NCI-H82 treated with DMSO at 0.1 percent for 48 hours (cell line): Measurements from ENCODE around the gene IFNGR1.
"Not testable (repeated sequence)": the region's sequence is repeated elsewhere in the genome, so short reads cannot be mapped to it uniquely, and the experiment has no call there.

ENCODE experiments used
- DNase-seq: peaks from one replicate; lab custom pipeline; 2025; ENCODE audit not compliant: unreplicated experiment; lab: John Stamatoyannopoulos, UW

Gene IFNGR1

DNA sequence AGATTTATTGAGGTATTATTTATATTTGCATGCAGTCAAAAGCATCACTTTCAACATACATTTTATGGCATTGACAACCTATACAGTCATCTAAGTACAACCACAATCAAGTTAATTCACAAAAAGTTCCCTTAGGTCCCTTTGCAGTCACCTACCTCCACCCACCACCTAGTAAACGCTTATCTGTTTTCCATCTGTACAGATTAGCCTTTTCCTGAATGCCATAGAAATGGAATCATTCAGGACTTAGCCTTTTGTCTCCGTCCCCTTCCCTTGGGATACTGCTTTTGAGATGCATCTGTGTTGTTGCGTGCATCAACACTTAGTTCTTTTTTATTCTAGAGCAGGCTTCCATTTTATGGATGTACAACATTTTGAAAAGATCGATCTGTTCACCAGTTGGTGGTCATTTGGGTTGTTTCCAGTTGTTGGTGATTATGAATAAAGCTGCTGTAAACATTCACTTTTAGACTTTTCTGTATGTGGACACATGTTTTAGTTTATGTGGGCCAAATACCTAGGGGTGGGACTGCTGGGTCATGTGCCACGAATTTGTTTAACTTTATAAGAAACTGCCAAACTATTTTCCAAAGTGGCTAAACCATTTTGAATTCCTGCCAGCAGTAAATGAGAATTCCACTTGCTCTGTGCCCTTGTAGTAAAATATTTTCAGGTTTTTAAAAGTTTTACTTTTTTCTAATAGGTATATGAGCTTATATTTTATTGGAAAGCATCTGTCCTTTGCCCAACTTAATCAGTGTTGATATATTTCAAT, 17.6 kb upstream of the IFNGR1 start:
- DNase-seq, result no peak

DNA sequence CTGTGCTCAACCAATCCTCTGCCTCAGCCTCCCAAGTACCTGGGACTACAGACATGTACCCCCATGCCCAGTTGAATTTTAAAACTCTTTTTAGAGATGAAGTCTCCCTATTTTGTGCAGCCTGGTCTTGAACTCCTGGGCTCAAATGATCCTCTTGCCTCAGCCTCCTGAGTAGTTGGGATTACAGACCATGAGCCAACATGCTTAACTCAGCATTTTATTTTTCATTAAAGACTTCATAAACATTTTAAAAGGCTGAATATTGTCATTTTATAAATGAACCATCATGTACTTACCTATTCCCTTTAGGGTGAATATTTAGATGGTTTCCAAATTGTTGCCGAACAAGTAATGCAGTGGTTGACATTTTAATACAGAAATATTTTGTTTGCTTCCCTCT, 16.5 kb upstream of the IFNGR1 start:
- no peak for DNase-seq

DNA sequence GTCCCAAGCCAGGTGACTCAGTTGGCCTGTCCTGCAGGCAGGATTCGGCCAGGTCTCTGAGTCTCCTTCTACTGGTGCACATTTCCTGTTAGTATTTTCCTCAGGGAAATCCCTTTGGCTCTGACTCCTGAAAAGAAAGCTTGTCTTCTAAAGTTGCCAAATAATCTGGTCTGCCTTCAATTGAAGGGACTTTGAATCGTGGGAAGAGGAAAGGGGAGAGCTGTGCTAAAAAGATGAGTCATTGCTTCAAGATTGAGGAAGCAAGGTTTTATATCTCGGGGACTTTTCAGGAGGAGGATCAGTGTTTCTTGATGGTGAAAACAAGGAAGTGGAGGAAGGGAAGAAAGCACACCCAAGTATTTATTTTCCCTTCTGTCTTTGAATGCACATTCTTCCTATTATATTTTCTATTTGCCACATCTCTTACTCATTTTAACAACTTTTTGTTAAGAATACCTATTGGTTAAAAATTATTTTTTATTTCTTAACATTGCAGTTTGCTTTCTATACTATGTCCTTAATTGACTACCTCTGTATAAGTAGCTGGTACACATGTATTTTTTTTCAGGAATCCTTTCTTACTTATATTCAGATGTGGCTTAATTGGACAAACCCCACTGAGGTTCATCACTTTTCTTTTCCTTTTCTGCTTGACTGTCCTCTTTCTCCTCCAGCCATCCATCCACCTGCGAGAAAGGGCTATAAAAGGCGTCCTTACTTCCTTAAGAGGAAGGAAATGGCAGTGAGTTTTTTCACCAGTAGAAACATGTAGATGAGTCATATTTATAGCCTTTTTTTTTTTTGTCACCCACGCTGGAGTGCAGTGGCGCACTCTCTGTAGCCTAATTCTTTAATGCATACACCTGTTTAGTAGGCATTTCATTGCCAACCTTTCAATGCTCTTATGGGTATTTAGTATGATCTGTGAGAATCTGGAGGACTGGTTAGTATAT, 15.0 kb upstream of the IFNGR1 start:
- DNase-seq, result no peak

DNA sequence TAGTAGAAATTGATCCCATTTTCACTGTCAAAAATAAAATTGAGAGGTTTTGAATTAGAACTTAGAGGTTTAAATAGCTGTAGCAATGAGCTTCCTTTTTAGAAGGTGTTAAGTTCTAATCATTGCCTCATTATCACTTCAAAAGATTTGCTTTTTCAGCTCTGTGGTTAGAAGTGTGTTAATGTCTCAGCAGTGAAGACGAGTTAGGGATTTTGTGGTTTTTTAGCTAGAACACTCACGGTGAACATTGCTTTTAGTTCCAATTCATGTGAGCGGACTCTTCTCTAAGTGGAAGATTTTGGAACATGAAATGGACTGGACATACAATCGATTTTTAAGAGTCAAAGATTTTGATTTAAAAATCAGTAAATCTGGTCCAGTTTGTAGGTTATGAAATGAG, 12.7 kb upstream of the IFNGR1 start:
- no peak for DNase-seq

DNA sequence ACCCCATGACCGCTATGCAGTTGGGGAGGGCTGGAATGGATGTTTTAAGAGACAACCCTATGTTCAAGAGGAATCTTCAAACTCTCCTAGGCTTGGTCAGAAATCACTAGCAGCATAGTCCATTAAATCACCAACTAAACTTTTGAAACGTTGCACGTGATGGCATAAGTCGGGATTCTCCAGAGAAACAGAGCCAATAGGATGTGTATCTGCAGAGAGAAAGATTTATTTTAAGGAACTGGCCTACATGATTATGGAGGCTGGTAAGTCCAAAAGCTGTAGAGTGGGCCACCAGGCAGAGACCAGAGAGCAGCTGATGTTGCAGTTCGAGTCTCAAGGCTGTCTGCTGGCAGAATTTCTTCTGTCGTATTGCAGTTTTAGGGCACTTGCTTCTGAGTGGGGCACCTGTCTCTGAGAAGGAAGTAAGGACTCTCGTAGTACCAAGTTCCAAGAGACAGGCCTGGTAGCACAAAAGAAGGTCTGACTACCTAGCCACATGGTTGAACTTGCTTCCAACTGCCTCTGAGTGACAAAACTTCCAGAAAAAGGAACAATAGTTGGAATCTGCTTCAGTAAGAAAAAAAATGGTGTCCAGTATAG, 11.9 kb upstream of the IFNGR1 start:
- no peak for DNase-seq

DNA sequence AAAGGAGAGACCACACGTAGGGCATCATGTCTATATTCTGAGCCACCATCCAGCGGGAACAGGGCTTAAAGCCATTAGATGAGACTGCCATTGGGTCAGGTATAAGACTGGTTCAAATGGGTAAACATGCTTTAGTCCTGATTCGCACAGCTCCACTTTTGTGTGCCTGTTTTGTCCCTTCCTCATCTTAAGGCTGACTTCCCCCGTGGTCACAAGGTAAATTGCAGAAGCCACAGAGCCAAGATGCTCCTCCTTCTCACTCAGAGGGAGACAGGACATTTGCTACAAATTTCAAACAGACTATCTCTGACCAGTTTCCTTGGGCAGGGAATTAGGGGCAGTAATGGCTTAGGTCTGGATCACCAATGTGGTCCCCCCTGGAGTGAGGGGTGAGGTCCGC, 11.4 kb upstream of the IFNGR1 start:
- DNase-seq, result no peak

DNA sequence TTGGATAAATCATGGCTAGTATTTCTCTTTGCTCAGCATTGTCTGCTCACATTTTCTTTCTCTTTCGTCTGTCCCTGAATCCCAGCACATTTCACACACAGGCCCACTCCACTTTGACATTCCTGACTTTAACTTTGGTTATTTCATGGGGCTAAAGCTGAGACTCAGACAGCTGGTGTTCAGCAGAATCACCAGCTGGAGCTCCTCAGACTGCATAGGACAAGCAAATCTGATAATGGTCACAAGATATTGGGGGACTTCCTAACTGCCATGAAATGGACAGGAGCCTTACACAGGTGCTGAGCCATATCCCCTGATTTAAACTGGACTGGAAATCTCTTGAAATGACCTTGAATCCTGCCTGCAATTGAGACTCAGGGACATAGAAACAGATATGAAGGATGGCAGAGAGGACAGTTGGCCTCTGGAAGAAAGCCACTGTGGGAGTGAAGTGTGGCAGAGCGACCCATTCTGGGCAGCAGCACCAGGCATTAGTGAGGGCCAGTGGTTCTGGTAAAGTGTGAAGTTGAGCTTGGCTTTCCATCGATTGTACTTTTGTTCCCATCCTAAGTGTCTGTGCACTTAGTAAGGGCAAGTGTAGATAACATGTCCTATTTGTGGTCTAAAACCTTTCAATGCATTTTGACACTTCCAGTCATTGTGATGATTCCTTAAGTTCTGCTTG, 10.0 kb upstream of the IFNGR1 start:
- DNase-seq, result no peak

DNA sequence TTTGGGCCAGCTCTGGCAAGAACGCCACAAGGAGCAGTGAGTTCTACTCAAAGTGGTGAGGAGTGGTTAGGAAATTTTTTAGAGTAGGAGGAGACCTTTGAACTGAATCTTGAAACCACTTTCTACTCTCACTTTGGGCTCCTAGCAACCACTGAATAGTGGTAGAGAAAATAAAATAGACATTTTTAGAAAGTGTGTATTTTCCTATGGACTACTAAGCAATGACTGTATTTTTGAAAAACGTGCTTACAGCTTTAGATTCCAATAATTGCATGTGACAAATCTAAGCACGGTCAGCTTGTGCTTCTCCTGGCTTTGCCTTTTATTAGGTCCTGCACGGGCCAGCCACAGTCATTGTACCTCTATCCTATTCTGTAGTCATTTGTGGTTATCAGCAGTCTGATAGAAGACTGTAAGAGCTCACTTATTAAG, 8.7 kb upstream of the IFNGR1 start:
- DNase-seq, result no peak

DNA sequence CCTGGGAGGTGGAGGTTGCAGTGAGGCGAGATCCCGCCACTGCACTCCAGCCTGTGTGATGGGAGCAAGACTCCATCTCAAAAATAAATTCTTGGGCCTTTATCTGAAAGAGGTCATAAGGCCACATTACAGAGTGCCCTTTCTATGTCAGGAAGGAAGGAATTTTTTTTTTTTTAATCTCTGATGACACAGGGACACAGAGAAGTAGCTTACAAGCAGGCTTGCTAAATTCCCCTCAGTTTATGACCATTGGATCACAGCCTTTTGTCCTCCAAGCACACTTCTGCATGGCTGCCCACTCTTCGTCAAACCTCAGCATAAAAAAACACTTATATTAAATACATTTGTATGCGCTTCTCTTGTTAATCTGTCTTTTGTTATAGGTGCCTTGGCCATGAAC, 7.5 kb upstream of the IFNGR1 start:
- no peak for DNase-seq

DNA sequence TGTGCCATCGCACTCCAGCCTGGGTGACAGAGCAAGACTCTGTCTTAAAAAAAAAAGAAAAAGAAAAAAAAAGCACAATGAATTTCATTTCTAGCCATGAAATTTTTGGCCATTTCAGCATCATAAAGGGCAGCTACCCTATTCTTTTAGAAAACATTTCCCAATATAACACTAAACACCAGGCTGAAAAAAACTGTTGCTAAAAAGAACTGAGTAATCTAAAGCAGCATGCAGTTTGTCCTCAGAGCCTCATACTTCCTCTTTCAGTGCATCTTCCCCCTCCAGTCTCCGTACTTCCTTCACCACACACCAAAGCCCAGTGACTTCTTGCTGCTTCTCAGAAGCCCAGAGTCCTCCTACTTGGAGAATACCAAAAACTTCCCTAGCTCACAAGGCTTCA, 5.6 kb upstream of the IFNGR1 start:
- no peak for DNase-seq

DNA sequence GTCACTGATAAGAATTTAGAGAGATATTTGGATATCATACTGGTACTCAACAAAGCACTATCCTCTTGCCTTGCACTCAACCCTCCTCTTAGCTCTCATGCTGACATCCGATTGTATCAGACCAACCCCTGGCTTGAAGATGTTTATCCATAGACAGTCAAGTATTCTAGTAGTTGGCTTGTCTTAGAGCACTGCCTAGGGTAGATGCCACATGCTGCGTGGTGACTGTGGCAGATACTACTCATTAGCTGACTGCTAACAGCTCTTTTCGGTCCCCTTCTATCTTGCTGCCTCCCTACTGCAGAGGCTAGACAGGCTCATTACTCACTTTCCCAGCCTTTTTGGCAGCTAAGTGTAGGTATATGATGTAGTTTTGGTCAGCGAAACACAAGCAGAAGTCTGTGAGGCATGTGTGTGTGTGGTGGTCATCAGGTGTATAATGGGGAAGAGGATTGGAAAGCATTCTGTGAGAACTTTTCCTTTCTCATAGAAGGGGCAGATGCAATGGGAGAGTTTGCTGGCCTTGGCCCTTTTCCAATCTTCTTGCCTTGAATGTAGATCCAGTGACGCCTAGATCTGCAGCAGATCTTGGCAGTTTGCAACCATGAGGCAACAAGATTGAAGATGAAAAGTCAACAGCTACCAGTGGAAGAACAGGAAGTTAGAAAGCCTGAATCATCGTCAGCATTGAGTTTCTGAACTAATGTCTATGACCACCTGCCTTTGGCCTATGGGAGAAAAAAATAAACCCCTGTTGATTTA, 4.4 kb upstream of the IFNGR1 start:
- no peak for DNase-seq

DNA sequence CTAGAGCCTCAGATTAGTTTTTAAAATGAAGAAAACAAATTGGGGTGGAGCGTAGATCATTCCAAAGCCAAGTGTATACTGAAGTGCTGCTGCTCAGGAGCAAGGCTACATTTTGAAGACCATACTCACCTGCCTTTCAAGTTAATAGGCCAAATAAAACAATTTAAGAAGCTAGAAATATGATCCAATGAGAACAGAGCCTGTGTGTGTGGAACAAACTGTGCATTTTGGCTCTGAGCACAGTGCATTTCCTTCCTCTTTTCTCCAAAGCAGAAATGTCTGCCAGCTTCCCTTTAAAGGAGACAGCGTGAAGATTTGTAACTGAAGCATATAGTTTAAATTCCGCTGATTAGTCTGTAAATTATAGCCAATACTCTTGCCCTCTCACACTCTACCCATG, 3.2 kb upstream of the IFNGR1 start:
- DNase-seq, result no peak

DNA sequence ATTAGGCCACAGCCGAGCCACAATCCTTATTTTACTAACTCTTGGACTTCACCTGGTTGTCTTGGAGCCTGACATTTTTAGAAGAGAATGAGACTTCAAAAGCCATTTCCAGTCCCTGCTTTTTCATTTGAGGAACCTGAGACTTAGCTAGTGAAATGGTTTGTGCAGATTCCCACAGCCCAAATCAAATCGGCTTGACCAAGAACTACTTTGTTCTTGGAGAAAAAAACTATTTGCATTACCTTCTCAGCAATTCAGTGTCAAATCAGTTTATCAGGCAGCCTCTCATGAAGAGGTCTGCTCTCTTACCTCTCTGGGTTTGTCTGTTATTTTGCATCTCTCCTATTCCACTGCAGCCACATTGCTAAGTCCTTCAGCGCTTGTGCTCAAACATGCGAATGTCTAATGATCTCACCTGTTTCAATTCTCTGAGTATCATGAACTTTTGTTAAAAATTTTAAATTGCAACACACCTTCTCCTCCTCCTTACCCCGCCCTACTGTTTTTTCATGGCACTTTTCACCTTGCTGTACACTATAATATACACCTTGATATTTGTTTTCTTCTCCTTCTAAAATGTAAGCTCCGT, 573 bp upstream of the IFNGR1 start:
- no peak for DNase-seq

DNA sequence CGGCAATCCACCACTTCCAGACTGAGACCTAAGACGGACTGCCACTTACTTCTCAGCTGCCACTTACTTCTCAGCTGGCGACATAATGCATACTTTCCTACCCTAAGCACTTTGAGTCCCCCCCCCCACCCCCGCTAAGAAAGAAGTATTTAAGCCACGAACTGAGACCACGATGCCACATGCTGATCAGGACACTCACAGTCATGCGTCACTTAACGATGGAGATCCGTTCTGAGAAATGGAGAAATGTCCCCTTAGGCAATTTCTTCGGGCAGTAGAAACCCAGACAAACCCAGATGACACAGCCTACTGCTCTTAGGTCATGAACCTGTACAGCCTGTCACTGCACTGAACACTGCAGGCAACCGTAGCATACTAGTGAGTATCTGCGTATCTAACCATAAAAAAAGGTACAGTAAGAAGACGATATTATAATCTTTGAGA, 690 bp downstream of the IFNGR1 start:
- no peak for DNase-seq

DNA sequence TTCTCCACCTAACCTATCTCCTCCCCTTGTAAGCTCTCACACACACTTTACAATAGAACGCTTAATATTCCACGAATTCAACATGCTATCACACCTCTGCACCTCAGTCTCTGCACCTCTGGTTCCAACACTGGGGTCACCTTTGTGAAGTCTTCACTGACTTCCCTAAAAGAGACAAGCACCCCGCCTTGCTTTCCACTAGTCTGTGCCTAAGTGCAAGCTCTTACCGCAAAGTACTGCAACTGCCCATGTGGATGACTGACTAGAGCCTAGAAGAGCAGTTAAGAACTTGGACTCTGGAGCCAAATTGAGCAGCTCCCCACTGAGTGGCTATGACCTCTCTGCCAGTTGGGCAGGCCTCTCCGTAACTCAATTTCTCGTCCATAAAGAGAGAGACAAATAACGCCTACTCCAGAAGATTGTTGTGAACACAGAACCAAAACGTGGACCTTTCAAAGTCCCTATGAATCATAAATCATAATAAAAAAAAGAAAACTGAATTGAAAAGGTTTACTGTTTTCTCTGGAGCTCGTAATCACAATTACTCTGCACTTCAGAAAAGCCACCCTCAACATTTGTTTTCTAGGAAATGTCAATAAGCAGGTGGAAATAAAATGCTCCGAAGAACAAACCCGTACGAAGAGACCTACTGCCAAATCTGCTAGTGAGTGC, 1.2 kb downstream of the IFNGR1 start:
- DNase-seq, result no peak

DNA sequence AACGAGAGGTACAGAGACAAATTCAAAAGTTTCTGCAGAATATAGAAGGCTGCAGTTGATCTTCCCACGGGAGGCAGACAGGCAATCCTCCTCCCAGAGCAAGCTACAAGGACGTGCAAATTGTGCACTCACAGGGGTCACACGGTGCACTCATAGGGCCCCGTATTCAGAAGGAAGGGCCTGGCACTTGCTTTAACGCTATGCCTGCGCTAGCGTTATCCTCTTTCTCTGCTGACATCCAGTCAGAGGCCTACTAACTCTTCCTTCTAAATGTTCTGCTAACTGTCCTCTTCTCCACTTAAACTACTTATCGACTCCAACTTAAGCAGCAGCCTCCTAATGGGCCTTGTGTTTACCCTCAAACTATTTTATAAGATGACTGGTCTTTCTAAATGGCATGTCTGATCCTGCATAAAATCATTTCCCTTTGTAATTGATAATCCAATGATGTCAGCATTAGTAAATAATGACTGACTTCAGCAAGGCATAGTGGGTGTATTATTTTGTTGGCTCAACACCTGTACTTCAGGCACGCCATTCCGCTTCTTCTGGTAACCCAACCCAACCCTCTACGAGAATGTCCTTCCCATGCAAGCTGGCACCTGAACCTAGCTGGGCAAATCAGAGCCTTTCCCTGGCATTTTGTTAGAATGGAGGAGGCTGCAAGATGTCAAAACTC, 2.2 kb downstream of the IFNGR1 start:
- DNase-seq, result no peak

DNA sequence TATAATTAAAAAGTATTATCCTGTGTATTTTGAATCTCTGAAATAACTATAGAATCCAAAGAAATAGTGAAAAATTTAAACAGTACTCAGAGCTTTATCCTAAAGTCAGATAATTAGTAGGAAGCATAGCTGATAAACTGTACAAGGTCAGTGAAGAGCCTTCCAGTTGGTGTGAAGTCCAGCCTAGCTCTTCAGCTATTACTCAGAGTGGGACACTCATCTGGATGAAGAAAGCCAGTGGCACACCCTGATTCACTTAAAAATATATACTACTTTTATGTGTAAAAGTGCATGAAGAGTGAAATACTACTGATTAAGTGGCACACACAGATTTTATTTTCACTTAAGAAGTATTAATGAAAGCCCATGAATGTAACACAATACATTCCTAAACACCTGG, 3.1 kb downstream of the IFNGR1 start:
- no peak for DNase-seq

DNA sequence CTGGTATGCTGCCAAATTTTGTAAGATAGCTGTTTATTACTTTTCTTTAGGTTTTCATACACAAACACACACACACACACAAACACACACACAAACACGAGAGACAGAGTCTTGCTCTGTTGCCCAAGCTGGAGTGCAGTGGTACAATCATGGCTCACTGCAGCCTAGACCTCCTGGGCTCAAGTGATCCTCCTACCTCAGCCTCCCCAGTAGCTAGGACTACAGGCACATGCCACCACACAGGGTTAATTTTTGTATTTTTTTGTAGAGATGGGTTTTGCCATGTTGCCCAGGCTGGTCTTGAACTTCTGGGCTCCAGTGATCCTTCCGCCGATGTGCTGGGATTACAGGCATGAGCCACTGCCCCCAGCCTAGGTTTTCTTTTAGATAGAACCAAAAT, 3.6 kb downstream of the IFNGR1 start:
- not testable (repeated sequence) for DNase-seq

DNA sequence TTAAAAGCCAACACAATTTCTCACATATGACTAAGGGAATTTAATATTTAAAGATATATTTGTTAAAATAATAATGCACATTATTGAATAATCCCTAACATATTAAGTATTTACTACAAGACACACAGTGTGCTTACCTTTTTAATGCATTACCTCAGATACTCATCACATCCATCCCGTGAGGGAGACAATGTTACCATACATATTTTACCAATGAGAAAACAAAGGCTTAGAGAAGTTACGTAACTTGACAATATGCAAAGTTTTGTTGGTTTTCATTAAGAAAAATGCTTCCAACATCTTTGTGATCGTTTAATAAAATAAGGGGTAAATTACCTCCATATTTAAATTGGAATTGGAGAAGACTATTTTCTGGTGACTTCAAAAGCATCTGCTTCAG, 4.3 kb downstream of the IFNGR1 start:
- DNase-seq, result no peak
